8988T (cell line): ENCODE data around the gene LARGE1.

Source experiments
- DNase-seq: peaks from one replicate; pipeline ENCODE4 v3.0.0; 2011

Gene LARGE1

DNA sequence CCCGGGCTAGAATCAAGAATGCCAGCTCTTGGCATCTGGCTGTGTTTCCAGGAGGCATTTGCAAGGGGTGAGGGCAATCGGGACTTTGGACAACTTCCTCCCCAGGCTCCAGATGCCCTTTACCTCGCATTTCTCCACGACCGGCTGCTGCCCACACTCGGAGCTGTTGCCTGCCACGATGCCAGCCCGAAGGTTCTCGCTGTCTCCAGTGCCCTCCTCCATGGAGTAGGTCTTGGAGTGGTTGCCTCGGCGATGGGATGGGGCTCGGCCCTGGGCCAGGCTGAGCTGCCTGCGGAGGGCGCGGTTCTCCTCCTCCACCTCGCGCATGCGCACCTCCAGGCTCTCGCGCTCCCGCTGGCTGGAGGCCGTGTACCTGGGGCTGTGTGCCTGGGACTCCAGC is 270.0 kb downstream of the LARGE1 start:
- no peak for DNase-seq

DNA sequence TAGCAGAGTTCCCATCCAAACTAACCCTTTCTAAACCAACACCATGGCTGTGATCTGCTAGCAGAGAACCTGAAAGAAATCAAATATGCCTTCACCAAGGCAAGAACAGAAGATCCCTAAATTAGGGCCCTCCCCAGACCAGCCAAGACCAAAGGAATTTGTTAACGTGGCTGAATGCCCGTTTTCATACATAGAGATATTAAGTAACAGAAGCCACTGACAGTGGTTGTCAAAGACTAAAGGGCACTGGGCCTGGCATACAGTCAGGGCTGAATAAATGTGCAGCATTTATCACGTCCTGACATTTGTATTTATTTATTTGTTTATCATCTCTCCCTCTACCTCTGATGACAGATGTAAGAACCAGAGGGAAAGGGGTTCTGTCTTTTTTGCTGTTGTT is 271.8 kb downstream of the LARGE1 start:
- DNase-seq: no peak

DNA sequence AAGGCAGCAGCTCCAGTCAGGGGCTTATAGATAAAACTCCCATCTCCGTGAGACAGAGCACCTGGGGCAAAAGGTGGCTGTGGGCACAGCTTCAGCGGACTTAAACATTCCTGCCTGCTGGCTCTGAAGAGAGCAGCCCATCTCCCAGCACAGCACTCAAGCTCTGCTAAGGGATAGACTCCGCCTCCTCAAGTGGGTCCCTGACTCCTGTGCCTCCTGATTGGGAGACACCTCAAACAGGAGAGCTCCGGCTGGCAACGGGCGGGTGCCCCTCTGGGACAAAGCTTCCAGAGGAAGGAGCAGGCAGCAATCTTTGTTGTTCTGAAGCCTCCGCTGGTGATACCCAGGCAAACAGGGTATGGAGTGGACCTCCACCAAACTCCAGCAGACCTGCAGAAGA is 279.4 kb downstream of the LARGE1 start:
- DNase-seq: no peak

DNA sequence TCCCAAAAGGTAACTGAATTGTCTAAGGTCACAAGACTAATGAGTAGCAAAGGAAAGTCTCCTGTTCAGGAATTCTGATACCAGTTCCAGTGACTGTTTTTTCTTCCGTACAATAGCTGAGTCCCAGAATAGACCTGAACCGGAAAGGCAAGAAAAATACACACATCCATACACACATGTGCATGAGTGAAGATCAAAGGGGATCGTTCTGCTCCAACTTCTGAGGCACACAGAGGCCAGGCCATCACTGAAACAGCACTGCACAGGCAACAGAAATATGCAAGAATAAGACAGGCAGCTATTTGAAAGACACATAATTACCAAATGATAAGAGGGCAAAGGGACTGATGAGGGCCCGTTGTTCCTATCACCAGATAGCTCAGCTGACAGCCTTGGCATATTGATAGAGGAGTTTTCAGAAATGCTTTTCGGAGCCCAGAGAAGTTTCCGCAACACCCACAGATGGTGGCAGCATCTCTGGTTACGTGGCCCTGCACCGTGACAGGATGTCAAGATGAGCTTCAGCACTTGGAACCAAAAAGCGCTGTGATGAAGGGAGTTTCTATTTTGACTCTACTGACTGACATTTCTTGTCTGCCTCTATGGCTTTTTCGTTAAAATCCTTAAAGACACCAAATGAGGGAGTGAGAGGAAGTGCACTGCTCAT is 280.6 kb downstream of the LARGE1 start:
- DNase-seq: no peak

DNA sequence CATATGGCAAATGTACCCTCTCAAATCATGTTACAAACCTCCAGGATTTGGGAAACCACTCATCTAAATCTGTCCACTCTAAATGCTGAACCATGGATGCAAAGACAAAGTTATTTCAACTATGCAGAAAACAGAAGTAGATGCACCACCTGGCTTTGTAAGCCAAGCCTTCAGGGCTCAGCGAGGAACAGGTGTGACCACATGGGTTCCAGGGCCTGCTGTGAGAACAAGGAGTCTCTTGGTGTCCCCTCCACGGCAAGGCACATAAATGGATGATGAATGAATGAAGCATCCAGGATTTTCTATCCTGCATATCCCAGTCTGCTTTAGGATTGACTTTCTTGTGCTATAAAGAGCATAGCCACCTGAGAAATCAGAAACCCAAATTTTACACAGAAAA is 284.5 kb downstream of the LARGE1 start:
- DNase-seq: no peak

DNA sequence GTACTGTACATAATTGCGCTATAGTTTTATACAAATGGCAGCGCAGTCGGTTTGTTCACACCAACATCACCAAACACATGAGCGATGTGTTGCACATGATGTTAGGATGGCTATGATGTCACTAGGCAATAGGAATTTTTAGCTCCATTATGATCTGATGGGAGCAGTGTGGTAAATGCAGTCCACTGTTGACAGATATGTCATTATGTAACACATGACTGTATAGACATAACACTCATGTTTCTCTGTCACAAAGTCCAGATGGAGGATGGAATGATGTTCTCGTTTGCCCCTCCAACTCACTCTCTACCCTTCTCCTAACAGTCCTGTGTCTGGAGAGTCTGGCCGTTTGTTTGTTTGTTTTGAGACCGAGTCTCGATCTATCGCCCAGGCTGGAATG is 288.5 kb downstream of the LARGE1 start:
- DNase-seq: no peak

DNA sequence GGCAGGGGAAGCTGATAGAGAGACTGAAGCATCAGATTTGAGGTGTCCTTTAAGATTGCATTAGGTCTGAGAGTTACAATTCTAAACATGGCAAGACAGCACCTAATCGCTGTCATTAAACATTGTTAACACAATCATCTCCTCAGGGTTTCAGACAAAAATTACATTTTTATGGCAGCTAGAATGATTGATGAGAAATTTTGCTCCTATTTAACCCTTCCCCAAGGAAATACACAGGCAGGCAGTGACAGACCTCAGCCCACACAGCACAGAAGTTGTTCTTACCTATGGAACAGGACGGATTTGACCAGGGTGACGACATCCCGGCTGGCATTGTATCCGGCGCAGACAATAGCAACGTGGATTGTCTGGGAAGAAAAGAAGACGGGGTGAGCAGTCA is 294.3 kb downstream of the LARGE1 start:
- no peak for DNase-seq

DNA sequence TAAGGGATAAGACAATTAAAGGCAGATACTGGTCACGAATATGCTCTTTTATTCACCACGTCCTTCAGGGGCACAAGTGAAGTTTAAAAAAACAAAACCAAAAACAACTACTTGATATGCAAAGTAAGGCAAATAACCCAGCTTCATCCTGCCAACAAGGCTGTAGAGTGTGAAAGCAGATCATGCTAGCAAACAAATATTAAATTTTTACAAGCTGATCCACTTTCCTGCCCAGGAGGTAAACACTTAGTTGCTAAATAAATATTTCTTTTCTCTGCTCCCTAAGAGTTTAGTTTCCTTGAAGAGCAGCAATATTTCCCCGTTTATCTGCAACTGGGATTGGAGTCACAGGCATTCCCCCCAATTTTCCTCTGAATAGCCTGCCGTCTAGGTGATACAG is 300.2 kb downstream of the LARGE1 start:
- no peak for DNase-seq

DNA sequence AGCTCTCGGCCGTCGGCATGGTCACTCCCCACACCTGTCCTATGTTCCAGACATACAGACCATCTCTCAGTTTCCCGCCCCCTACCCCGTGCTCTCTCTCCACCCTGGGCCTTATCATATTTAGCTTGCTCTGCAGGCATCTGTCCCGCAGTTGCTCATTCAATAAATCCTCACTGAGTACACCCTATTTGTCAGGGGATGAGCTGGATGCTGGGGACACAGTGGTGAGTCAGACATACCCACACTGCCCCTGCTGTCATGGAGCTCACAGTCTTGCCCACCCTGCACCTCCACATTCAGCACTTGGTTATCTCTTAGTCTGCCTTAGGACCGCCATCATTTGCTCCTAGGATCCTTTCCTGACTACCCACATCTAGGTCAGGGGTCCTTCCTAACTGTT is 313.8 kb downstream of the LARGE1 start:
- no peak for DNase-seq

DNA sequence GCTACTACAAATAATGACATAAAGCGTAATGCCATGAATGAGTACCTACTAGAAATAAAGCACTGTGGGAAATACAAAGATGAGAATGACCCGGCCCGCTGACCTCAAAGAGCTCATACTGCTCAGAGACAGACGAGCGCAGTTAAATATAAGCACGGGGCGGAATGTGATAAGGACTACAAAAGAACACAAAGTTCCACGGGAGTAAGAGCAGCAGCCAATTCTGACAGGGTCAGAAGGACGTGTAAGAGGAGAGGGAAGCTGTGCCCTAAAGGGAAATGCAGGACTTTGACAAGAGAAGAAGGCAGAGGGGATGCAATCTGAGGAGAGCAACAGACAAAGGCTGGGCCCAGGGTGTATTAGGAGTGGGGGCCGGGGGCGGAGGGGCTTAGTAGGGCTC is 314.6 kb downstream of the LARGE1 start:
- DNase-seq: no peak

DNA sequence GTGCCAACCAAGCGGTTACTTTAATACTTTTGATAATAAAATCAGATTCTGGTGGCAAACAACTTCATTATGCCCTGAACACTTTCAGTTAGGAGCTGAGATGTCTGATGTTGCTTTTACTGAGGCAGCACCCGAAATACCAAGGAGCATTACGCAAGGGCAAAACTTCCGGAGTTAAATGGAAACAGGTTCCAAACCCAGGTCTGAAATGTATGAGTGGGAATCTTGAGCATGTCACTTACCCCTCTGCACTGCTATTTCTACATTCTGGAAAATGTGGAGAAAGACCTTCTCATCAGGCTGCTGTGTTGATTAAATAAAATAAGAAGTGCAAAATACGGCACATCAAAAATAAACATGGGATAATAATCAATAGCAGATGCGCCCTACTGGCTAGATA is 315.1 kb downstream of the LARGE1 start:
- DNase-seq: no peak

DNA sequence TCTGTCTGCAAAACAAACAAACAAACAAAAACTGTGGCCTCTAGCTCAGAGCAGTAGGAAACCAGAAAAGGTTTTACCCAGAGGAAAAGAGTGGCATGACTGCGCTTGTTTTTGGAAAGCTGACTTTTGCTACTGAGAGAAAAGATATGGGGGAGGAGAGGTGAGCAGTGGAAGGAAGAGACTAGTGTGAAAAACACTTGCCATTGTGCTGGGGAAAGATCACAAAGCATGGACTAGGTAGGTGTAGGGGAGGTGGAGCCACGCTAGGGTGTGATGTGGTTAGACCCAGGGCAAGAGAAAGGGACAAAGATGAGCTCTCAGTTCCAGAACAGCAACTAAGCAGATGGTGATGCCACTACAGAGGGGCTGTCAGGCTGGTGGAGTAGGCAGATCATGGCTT is 319.2 kb downstream of the LARGE1 start:
- no peak for DNase-seq

DNA sequence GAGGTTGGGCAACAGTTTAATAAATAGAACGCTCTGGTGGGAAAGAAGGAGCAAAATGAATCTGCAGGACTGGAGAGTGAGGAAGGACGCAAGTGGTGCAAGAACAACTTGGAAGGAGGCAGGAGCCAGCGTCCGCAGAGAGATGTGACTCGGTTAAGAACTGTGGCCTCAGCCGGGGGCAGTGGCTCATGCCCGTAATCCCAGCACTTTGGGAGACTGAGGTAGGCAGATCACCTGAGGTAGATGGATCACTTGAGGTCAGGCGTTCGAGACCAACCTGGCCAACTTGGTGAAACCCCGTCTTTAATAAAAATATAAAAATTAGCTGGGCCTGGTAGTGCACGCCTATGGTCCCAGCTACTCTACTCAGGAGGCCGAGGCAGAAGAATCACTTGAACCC is 319.7 kb downstream of the LARGE1 start:
- no peak for DNase-seq

DNA sequence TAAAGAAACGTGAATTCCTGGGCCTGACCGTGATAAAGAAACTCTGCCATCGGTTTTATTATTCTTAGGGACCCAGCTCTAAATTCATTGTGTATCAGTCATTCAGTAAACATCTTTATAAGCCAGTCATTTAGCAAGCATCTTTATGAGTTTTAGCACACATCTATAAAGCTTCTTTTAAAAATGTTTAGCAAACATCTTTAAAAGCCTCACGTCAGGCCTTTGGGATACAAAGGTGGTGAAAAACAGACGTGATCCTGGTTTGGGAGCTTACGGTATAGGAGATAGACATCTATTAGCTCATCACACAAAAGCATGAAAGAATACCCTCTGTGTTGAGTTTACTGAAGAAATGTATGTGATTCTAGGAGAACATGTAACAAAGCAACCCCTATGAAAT is 320.2 kb downstream of the LARGE1 start:
- DNase-seq: no peak

DNA sequence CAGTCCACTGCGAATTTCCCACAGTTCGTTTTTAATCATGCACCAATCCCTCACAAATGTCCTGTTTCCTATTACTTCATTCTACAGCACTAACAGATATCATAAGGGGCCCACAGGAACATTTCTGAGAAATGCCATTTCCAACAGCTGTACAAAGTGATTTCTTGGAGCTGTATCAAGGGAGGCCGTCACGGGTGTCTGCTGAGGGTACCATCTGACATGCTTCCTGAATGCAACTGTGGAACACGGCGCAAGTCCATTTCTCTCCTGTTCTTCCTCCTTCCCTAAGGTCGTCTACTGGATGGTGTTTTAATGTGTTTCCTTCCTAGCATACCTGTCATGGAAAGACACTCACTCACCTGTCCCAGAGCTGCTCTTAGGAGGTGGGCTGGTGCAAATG is 320.7 kb downstream of the LARGE1 start:
- no peak for DNase-seq

DNA sequence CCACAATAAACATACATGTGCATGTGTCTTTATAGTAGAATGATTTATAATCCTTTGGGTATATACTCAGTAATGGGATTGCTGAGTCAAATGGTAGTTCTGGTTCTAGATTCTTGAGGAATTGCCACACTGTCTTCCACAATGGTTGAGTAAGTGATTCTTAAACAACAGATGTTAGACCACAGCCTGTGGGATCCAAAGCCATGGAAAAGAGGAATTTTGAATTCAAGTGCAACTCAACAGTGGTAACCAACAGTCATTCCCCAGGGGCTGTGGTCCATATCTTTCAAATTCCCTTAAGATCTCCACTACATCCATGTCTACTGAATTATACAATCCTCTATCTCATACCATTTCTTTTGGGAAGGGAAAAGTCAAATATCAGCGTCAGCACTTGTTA is 321.5 kb downstream of the LARGE1 start:
- DNase-seq: no peak

DNA sequence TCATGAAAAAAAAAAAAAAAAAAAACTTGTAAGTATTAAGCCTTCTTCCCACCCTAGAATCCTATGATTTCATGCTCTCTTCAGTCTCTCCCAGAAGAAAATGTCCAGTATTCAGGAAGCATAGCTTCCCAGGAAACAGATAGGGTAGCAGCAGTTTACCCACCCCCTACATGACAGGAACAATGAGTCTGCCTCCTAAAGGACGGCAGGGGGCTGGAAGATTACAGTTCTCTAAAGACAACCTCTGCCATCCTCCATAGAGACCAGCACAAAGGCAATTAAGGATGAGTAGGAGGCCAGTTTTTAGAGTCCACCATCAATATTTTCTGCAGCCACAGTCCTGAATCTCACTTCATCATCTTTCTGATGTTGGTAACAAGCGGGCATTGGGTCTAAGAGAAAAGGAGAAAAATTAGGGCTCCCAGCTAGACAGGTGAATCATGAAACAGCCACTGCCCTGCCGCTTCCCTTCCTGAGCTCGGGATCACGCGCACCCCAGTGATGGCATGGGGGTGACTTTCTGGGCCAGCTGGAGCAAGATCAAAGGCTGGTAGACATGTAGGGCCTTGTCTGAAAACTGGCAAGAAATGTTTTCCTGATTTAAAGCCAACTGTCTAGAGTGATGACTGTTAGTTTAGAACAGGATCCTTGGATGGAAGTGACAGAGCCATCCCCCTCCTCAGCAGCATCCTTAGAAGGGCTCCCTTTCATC is 322.8 kb downstream of the LARGE1 start:
- DNase-seq: no peak

DNA sequence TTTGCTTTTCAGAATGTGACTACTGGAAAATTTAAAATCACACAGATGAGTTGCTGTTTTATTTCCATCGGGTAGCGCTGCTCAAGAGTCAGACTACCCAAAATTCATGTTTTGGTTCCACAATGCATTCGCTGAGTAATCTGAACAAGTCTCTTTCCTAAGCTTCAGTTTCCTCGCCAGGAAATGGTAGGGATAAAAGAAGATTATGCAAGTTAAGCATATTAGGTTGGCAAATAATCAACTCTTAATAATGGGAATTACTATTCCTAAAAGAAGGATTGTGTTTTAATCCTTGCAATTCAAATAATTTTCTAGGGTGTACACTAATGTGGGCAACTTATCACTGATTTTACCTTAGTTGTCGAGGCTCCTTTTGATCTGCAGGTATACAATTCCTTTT is 326.5 kb downstream of the LARGE1 start:
- no peak for DNase-seq

DNA sequence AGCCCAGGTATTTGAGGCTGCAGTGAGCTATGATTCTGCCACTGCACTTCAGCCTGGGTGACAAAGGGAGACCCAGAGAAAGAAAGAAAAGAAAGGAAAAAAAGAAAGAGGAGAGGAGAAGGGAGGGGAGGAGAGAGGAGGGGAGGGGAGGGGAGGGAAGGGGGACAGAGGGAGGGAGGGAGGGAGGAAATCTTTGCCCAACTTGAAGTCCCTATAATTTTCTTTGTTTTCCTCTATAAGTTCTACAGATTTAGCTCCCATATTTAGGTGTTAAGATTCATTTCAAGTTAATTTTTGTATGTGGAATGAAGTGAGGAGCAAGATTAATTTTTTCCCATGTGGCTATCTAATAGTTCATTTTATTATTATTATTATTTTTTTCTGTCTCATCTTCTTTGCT is 328.3 kb downstream of the LARGE1 start:
- no peak for DNase-seq

DNA sequence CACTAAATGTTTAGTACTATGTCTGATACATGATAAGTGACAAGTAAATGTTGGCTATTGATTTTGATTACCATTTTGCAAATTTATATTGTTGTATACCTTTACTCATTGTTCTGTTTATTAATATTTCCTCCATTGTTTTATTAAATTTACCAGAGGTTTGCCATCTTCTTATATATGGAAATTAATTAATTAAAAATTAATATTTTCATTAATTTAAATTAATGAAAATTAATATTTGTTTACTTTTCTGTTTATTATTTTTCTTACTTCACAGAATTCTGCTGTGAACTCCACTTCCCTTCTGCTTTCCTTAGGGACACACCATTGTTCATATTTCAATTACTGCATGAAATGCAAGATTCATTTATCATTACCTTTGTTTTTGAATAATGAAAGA is 331.0 kb downstream of the LARGE1 start:
- DNase-seq: no peak

DNA sequence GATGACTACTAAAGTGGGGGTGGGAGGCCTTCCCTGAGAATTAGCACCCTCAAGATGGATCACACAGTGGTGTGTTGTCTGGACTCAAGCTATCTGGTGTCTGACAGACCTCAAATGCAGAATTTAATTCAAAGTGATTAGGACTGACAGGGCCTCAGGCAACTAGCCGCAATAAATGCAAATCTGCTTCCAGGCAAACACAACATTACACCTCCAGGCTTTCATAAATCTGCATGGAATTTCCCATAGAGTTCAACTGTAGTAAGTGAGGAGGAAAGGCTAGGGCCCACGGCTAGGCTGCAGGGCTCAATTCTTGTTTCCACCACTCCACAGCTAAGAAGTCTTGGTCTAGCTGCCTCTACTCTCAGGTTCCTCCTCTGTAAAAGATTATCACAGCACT is 331.4 kb downstream of the LARGE1 start:
- DNase-seq: no peak

DNA sequence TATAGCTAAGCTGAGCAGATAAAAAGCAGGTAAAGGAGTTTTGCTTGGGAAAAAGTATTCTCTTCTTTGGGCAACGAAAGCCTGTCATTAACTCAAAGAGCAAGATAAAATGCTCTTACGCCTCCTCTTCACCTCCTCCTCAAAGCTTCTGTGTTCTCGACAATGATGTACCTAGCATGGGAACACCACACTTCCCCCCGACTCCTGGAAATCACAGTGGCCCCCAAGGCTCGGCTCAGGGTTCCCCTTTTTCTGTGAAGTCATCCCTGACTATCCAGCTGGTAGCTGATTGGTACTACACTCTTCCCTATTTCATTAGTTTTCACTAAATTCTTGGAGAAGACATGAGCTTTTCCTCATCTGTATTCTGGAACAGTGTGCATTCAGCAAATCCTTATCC is 336.1 kb downstream of the LARGE1 start:
- no peak for DNase-seq

DNA sequence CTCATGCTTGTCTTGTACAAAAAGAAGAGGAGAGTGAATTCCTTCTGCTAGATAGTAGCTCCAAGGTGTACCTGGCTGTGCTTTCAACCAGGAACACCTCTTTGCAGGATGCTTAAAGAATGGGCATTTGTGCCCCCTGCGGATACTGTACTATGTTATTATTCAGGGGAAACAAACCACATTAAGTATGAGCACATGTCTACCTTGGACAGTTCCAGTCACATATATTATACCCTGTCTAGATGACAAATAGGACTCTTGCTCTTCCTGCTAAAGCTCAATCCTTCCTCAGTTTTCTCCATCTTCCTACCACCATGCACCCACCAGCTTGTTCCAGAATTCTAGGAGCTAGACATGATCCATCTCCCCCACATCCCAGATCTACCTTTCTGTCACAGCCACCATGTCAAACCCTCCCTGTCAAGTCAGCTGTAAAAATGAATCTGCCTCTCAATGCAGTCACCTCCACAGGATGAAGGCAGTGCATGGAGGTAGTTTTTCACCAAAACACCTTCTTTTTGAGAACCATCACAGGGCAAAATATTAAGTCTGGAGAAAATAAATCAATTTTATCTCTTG is 337.4 kb downstream of the LARGE1 start:
- no peak for DNase-seq

DNA sequence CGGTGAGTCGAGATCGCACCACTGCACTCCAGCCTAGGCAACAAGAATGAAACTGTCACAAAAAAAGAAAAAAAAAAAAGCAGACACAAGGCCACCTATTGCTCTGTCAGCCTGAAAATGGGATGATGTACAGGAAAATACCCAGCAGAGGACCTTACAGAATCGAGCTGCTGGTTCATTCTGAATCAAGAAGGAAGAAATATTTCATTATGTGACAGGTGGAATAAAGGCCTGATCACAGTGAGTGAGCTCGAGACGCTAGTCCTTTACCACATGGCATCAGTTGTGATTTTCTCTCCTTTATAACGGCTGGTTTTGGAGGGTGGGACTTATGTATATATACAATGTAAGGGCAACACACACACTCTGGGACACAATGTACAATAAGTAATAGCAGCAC is 340.0 kb downstream of the LARGE1 start:
- DNase-seq: no peak
